ENCODE measurements around the gene SASH1.

Gene SASH1

DNA sequence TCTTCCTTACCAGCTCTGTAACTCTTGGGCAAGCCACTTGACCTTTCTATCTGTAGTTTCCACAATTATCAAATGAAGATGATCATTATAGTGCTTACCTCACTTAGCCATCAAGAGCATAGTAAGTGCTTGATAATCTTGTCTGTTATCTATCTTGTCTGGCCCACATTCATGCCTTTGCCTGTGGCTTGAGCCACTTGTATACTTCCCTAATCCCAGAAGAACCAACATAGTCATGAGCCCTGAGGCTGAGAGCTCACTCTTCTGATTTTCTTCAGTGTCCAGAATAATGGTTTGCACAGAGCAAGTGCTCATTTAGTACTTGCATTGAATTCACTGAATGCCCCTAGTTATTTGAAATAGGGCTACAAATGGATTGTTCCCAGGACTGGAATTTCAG, 108.2 kb downstream of the SASH1 start:
- no peak overlapping the region for H3K4me3 ChIP-seq (ENCODE audit: low read depth, low read length)
- TF ChIP-seq, protein P1, sequence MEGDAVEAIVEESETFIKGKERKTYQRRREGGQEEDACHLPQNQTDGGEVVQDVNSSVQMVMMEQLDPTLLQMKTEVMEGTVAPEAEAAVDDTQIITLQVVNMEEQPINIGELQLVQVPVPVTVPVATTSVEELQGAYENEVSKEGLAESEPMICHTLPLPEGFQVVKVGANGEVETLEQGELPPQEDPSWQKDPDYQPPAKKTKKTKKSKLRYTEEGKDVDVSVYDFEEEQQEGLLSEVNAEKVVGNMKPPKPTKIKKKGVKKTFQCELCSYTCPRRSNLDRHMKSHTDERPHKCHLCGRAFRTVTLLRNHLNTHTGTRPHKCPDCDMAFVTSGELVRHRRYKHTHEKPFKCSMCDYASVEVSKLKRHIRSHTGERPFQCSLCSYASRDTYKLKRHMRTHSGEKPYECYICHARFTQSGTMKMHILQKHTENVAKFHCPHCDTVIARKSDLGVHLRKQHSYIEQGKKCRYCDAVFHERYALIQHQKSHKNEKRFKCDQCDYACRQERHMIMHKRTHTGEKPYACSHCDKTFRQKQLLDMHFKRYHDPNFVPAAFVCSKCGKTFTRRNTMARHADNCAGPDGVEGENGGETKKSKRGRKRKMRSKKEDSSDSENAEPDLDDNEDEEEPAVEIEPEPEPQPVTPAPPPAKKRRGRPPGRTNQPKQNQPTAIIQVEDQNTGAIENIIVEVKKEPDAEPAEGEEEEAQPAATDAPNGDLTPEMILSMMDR (IDR thresholded peaks at IDR 0.05; ENCODE audit: low read depth, low read length, missing control alignments) = no peak
- no peak for DNase-seq (ENCODE audit: low read depth)

DNA sequence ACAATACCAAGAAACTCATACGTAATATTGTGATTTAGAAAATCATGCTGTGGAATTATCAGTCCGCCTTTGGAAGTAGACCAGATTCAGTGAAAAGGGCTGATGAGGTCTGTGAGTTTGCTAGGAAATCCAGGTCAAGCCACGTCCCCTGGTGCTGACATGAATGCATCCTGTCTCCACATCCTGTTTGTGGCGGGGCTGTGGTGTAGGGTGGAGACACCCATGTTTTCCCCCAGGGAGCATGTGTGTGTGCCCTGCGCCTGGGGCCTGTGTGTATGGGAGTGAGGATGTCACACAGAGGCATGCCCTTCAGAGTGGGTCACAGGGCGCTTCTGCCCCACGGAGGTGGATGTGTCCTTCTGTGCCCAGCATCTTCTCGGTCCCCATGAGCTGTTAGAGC, 109.1 kb downstream of the SASH1 start:
- DNase-seq (ENCODE audit: low read depth) = no peak
- no peak overlapping the region for H3K4me3 ChIP-seq (ENCODE audit: low read depth, low read length)
- TF ChIP-seq, protein P1 (IDR thresholded peaks at IDR 0.05; ENCODE audit: low read depth, low read length, missing control alignments) = no peak

DNA sequence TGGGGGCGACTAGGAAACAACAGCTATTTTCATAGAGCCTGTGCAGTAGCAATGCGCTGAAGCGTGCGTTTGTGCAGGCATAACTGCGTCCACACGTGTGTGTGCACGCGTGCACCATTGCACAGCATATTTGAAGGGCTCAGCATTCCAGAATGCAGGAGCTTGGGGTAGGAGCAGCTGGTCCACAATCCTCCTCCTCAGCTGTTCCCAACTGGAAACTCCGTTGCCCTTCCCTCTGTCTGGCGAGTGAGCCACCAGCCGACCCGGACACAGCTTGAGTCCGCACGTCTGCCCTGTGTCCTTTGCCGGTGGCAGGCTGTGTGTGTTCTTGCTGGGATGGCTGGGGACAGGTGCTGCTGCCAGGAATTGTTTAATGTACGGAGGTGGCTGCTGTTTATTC, 110.2 kb downstream of the SASH1 start:
- H3K4me3 ChIP-seq (ENCODE audit: low read depth, low read length) = no peak overlapping the region
- TF ChIP-seq, protein P1 (IDR thresholded peaks at IDR 0.05; ENCODE audit: low read depth, low read length, missing control alignments) = no peak
- DNase-seq (ENCODE audit: low read depth) = no peak

DNA sequence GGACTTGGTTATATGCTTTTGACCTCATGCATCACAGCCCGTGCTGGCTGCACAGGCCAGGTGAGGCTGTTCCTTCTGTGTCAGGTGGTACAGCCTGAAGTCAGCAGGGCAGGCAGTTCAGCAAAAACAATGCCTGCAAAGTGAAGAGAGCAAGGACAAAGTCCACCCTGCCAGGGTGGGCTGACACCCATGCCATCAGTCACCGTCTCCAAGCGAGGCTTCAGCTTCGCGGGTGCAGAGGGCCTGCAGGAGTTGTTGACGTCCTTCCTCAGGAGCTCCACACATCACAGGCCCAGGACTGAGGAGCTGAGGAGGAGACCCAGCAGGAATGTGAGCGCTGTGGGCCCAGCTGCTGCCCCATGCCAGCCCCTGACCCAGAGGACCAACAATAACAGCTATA, 111.3 kb downstream of the SASH1 start:
- no peak for DNase-seq (ENCODE audit: low read depth)
- TF ChIP-seq, protein P1 (IDR thresholded peaks at IDR 0.05; ENCODE audit: low read depth, low read length, missing control alignments) = no peak
- no peak overlapping the region for H3K4me3 ChIP-seq (ENCODE audit: low read depth, low read length)

DNA sequence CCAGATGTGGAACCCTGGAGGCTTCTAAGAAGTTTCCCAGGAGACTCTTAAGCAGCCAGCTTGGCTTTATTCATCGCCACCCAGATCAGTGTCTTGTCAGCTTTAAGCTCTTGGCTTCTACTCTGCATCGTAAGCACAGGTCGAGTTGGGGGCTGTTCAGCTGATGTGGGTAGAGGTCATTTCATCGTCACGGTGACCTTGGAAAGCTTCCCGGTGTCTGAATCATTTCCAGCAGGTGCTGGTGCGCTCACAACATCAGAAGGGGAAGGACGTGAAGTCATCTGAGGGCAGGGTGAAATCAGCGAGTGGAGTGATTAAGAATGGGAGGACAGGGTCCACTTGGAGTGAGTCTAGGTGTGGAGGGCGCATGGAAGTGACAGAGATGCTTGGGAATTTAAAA, 112.6 kb downstream of the SASH1 start:
- DNase-seq (ENCODE audit: low read depth) = no peak
- TF ChIP-seq, protein P1 (IDR thresholded peaks at IDR 0.05; ENCODE audit: low read depth, low read length, missing control alignments) = no peak
- H3K4me3 ChIP-seq (ENCODE audit: low read depth, low read length) = no peak overlapping the region

DNA sequence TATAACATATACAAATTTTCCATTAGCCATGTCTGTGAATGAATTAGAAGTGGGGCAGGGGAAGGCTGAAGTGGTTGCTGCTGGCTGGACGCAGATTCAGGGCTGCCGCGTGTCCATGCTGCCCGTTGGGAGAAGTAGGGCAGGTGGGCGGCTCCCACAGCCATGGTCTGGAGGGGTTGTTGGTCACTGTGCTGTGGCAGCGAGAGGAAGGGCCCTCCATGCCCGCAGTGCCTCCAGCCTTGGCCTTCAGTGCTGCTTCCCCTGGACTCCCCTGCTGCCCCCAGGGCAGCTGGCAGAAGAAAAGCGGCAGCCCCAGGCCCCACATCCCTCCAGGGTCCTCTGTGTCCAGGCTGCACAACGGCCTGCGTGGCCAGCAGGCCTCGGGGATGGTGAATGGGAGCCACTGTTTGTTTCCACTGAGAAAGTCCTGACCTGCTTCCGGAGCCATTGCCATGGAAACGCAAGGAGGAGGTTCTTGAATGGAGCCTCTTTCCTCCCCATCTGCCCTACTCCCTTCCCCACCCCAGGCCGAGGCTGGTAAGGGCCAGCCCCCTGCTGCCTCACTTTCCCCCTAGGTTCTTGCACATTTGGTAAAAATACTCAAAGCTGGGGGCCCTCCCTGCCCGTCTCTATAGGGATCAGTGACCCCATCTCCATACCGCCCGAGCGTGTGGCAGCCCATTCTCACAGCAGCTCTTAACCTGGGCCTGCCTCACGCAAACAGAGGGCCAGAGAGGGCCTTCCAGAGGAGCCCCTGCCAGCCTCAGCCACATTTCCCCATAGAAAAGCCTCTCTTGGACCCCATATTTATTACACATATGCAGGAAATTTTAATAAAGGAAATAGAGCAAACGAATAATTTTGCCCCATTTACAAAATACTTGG, 113.3 kb downstream of the SASH1 start:
- H3K4me3 ChIP-seq (ENCODE audit: low read depth, low read length) = no peak overlapping the region
- TF ChIP-seq, protein P1 (IDR thresholded peaks at IDR 0.05; ENCODE audit: low read depth, low read length, missing control alignments) = no peak
- no peak for DNase-seq (ENCODE audit: low read depth)
